HCT116 (cell line): ENCODE measurements around the gene TES. TPM values are rescaled to one million over a fixed set of nuclear protein-coding genes. Genes with fewer than 3 reads are reported as not detected.

Source experiments
- ATAC-seq: fragments of 200-7000 bp; cut with Tn5 transposase; 2 replicates; pipeline ENCODE4 v1.9.1; 2020; ENCODE audit warnings: mild to moderate bottlenecking, moderate library complexity
- BruUV-seq: library from RNA; stranded (reverse); fragments of 400-500 nt; replicated peaks from 2 replicates; lab custom pipeline; 2021; lab: Mats Ljungman, UMichigan
- CTCF ChIA-PET: fragments of 300-600 bp; sonication (Branson Sonifier 250); formaldehyde crosslinking; loops from one replicate; lab custom pipeline; 2021; ENCODE audit warnings: antibody characterized with exemption; lab: Charles Lee
- POLR2A ChIA-PET: fragments of 300-600, 350-600 bp; sonication (Branson Sonifier 250); formaldehyde crosslinking; loops from one replicate; lab custom pipeline; 2021; ENCODE audit warnings: antibody characterized with exemption; lab: Charles Lee
- RAD21 ChIA-PET, 2 experiments: fragments of 300-600 bp; sonication (Branson Sonifier 250); formaldehyde crosslinking; loops; one replicate each; lab custom pipeline; 2023; ENCODE audit warnings: low total read pairs in 2 of 2; ENCODE audit not compliant: uncharacterized antibody in 2 of 2, unreplicated experiment in 2 of 2, low non-redundant PET in 1 of 2; lab: Charles Lee
- DNase-seq: peaks from one replicate; pipeline ENCODE4 v3.0.0-alpha.2; 2010; ENCODE audit warnings: low read depth, low spot score
- H2AFZ ChIP-seq: fragments of 200-600 bp; shearing (Covaris generic), sonication (generic); 2 replicates; pipeline ENCODE4 v1.6.1; 2017; ENCODE audit warnings: low read depth, mixed run types, mixed read lengths, antibody characterized with exemption, low read length; ENCODE audit not compliant: poor library complexity, severe bottlenecking
- H3K27ac ChIP-seq: 2 replicates; pipeline ENCODE4 v1.5.1; 2012; ENCODE audit warnings: low read depth, low read length
- H3K27me3 ChIP-seq: fragments of 200-600 bp; sonication (generic); 2 replicates; pipeline ENCODE4 v1.6.1; 2016; ENCODE audit warnings: mixed run types, low read length, mixed read lengths; ENCODE audit not compliant: insufficient read depth
- H3K36me3 ChIP-seq, 2 experiments: fragments of 200-500 bp in 1 of 2; fragments of 200-600 bp in 1 of 2; sonication (Bioruptor generic) in 1 of 2; sonication (generic) in 1 of 2; 2 replicates each; pipeline versions ENCODE4 v1.5.1 to v1.6.1; 2014 to 2016; ENCODE audit warnings: low read length in 2 of 2, inconsistent platforms in 1 of 2, mixed read lengths in 1 of 2, mixed run types in 1 of 2; ENCODE audit not compliant: insufficient read depth in 2 of 2, control insufficient read depth in 1 of 2
- H3K4me1 ChIP-seq, 2 experiments: fragments of 200-600 bp in 1 of 2; sonication (generic) in 1 of 2; 2 replicates each; pipeline versions ENCODE4 v1.5.1 to v1.6.1; 2012 to 2017; ENCODE audit warnings: low read length in 2 of 2, inconsistent platforms in 1 of 2, mild to moderate bottlenecking in 1 of 2, mixed read lengths in 1 of 2, mixed run types in 1 of 2, moderate library complexity in 1 of 2; ENCODE audit not compliant: insufficient read depth in 2 of 2, control insufficient read depth in 1 of 2
- H3K4me2 ChIP-seq: fragments of 200-600 bp; sonication (generic); 2 replicates; pipeline ENCODE4 v1.6.1; 2017; ENCODE audit warnings: mixed run types, low read length, mixed read lengths
- H3K4me3 ChIP-seq, 2 experiments: fragments of 200-600 bp in 1 of 2; sonication (generic) in 1 of 2; replicated peaks in 1 of 2; 2 replicates each; pipeline ENCODE4 v1.5.1; 2011 to 2016; ENCODE audit warnings: low read length in 2 of 2, control low read depth in 1 of 2, low read depth in 1 of 2, mild to moderate bottlenecking in 1 of 2, mixed read lengths in 1 of 2, mixed run types in 1 of 2
- H3K79me2 ChIP-seq: fragments of 200-600 bp; sonication (generic); 2 replicates; pipeline ENCODE4 v1.6.1; 2017; ENCODE audit warnings: mild to moderate bottlenecking, mixed run types, low read length, moderate library complexity, mixed read lengths; ENCODE audit not compliant: insufficient read depth
- H3K9ac ChIP-seq: fragments of 200-600 bp; sonication (generic); 2 replicates; pipeline ENCODE4 v1.6.1; 2016; ENCODE audit warnings: low read length, mixed read lengths
- H3K9me2 ChIP-seq: fragments of 200-600 bp; sonication (generic), shearing (Covaris generic); 2 replicates; pipeline ENCODE4 v1.6.1; 2017; ENCODE audit warnings: mixed run types, mild to moderate bottlenecking, moderate library complexity; ENCODE audit not compliant: insufficient read depth
- H3K9me3 ChIP-seq, 2 experiments: fragments of 200-500 bp in 1 of 2; fragments of 200-600 bp in 1 of 2; sonication (Bioruptor generic) in 1 of 2; sonication (generic) in 1 of 2; 2 replicates each; pipeline ENCODE4 v1.6.1; 2014 to 2017; ENCODE audit warnings: low read length in 2 of 2, mixed read lengths in 2 of 2, inconsistent platforms in 1 of 2, low read depth in 1 of 2, mild to moderate bottlenecking in 1 of 2, mixed run types in 1 of 2, moderate library complexity in 1 of 2; ENCODE audit not compliant: control insufficient read depth in 1 of 2, insufficient read depth in 1 of 2
- H4K20me1 ChIP-seq: fragments of 200-600 bp; sonication (generic), shearing (Covaris generic); 2 replicates; pipeline ENCODE4 v1.6.1; 2017; ENCODE audit warnings: mixed run types, mild to moderate bottlenecking, moderate library complexity; ENCODE audit not compliant: insufficient read depth
- CBX3 ChIP-seq: IDR thresholded peaks from 2 replicates; pipeline ENCODE4 v1.6.1; 2012; ENCODE audit warnings: low read depth
- EGR1 ChIP-seq: IDR thresholded peaks from 2 replicates; pipeline ENCODE4 v1.6.1; 2012; ENCODE audit warnings: low read depth
- FOSL1 ChIP-seq: IDR thresholded peaks from 2 replicates; pipeline ENCODE4 v1.6.1; 2012; ENCODE audit warnings: low read depth
- POLR2AphosphoS5 ChIP-seq: IDR thresholded peaks from 2 replicates; pipeline ENCODE4 v1.6.1; 2011; ENCODE audit warnings: mild to moderate bottlenecking, low read depth, low read length, moderate library complexity
- RAD21 ChIP-seq: IDR thresholded peaks from 2 replicates; pipeline ENCODE4 v1.6.1; 2012; ENCODE audit warnings: low read depth, mild to moderate bottlenecking
- YY1 ChIP-seq: IDR thresholded peaks from 2 replicates; pipeline ENCODE4 v1.6.1; 2011; ENCODE audit warnings: low read length, low read depth, moderate library complexity, mild to moderate bottlenecking; ENCODE audit not compliant: insufficient replicate concordance; ENCODE audit errors: extremely low read depth
- intact Hi-C: fragments of 100-400 bp; cut with micrococcal nuclease; formaldehyde crosslinking; loops from 2 replicates; pipeline ENCODE4 v1.10.0; 2022
- total RNA-seq: library from RNA; stranded (reverse); gene quantifications from one replicate; pipeline ENCODE4 v1.2.1, GENCODE V29; 2021; ENCODE audit not compliant: unreplicated experiment
- TF ChIP-seq, protein P1 (sequence below): IDR thresholded peaks from 2 replicates; pipeline ENCODE4 v1.6.1; 2012
- TF ChIP-seq, protein P2 (sequence below), 3 experiments: fragments of 200-600 bp in 1 of 3; sonication (generic) in 1 of 3; IDR thresholded peaks in 2 of 3; conservative IDR thresholded peaks in 1 of 3; 2 replicates each; pipeline ENCODE4 v1.5.1; 2012 to 2017; ENCODE audit warnings: low read depth in 2 of 3, low read length in 2 of 3, antibody characterized with exemption in 1 of 3, borderline replicate concordance in 1 of 3, control low read depth in 1 of 3, mild to moderate bottlenecking in 1 of 3, mixed read lengths in 1 of 3, mixed run types in 1 of 3, moderate library complexity in 1 of 3; ENCODE audit not compliant: insufficient read depth in 1 of 3

The TES gene
- total RNA-seq, 1 experiment from 2014 or later, result 129 TPM

DNA sequence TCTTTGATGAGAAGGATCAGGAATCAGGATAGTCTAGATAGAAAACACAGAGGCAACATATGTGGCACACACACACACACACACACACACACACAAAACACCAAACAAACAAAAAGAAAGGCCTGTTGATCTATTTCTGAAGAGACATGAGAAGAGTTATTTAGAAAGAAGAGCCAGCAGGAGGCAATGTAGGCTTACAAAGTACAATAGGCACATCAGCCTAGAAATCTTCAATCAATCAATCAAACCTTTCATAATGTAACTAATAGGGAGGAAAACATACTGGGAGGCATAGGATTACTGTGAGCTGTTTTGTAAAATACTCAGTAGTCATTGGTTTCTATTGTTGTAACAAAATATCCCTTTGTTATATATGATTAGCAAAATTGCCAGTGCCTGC is 47.3 kb upstream of the TES start:
- no peak overlapping the region for H3K4me3 ChIP-seq
- no peak for TF ChIP-seq POLR2AphosphoS5
- TF ChIP-seq, protein P1, sequence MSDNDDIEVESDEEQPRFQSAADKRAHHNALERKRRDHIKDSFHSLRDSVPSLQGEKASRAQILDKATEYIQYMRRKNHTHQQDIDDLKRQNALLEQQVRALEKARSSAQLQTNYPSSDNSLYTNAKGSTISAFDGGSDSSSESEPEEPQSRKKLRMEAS, result no peak
- no peak for TF ChIP-seq YY1
- TF ChIP-seq, protein P2, sequence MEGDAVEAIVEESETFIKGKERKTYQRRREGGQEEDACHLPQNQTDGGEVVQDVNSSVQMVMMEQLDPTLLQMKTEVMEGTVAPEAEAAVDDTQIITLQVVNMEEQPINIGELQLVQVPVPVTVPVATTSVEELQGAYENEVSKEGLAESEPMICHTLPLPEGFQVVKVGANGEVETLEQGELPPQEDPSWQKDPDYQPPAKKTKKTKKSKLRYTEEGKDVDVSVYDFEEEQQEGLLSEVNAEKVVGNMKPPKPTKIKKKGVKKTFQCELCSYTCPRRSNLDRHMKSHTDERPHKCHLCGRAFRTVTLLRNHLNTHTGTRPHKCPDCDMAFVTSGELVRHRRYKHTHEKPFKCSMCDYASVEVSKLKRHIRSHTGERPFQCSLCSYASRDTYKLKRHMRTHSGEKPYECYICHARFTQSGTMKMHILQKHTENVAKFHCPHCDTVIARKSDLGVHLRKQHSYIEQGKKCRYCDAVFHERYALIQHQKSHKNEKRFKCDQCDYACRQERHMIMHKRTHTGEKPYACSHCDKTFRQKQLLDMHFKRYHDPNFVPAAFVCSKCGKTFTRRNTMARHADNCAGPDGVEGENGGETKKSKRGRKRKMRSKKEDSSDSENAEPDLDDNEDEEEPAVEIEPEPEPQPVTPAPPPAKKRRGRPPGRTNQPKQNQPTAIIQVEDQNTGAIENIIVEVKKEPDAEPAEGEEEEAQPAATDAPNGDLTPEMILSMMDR (IDR thresholded peaks at IDR 0.05 in 2 of 3, conservative IDR thresholded peaks at IDR 0.05 in 1 of 3; ENCODE audit: borderline replicate concordance in 1 of 3, insufficient read depth in 1 of 3, low read depth in 2 of 3, low read length in 2 of 3), result peak in 2 of 3 experiments; percentile 23 to 53; a peak in 3 of 6 replicates
- TF ChIP-seq EGR1, result no peak
- peak; percentile 58 for TF ChIP-seq RAD21
- TF ChIP-seq FOSL1, result no peak
- no peak for TF ChIP-seq CBX3
- no peaks in the 10 kb centered on the region for H3K9me3 ChIP-seq
- no TSS peak for BruUV-seq
- peak; percentile 26 for DNase-seq
- CTCF ChIA-PET, result interaction anchor here (1.5 to 1.9 kb wide), 2 partner anchors 10 to 25 kb away, joined by 4 to 8 read pairs; no protein-coding TSS in a partner anchor
- H3K27ac ChIP-seq, result no peak overlapping the region
- peak; percentile 64 for ATAC-seq
- H3K4me2 ChIP-seq, result no peak overlapping the region
- no peaks in the 10 kb centered on the region for H3K36me3 ChIP-seq
- H3K27me3 ChIP-seq, result no peaks in the 10 kb centered on the region
- intact Hi-C loops, result no loop called here
- H3K79me2 ChIP-seq, result no peaks in the 10 kb centered on the region
- POLR2A ChIA-PET, result interaction anchor here (0.7 kb wide), 1 partner anchor 508 kb away, joined by 3 read pairs; no protein-coding TSS in a partner anchor
- no peak overlapping the region for H3K9ac ChIP-seq
- RAD21 ChIA-PET, result no interaction called here
- no peaks in the 10 kb centered on the region for H3K4me1 ChIP-seq
- H2AFZ ChIP-seq, result no peak overlapping the region
- no peaks in the 10 kb centered on the region for H3K9me2 ChIP-seq
- H4K20me1 ChIP-seq, result no peaks in the 10 kb centered on the region
